Activated CD8-positive, alpha-beta memory T cell treated with anti-CD3 and anti-CD28 coated beads, Interleukin-2, amount 50 U/mL, for 1 hour (primary cell): Measurements from ENCODE around the gene PAQR3.

ENCODE experiments used
- DNase-seq: peaks from one replicate; pipeline ENCODE4 v3.0.0-alpha.2; 2020; ENCODE audit errors: extremely low read depth

The PAQR3 gene

DNA sequence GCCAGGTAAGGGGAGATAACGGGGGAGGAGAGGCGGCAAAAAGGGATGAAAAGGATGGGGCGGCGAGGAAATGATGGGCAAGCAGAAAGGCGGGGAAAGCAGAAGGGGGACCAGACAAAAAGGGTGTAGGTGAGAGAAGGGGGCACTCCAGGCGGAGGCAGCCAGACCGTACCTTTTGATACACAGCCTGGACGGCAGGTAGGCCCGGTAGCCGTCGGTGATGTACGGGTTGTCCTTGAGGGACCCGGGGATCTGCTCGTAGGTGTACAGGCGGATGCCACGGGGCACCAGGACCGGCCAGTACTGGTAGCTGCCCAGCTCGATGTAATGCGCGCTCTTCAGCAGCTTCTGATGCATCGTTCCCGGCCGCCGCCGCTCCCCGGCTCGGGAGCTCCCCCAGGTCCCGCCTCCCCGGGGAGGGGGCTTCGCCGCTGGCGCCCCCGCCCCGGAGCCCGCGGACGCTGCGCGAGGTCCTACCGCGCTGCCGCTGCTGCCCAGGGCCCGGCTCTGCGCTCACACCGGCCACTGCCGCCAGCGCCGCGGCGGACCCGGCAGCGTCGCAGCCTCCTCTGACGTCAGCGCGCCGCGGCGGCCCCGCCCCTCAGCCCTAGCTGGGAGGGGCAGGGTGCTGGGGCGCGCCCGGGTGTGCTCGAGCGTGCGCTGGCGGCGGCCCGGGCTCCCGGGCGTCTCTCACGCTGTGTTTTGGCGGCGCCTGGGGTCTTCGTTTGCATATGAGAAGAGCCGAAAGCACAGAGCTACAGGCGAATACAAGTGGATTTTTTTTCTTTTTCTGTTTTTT, at the start of gene PAQR3:
Gene PAQR3, minus strand, starts transcription at position 571 of the 799 bp plus-strand sequence. Its CDS starts 214 bp downstream, at position 357.
- peak; percentile 33 for DNase-seq

DNA sequence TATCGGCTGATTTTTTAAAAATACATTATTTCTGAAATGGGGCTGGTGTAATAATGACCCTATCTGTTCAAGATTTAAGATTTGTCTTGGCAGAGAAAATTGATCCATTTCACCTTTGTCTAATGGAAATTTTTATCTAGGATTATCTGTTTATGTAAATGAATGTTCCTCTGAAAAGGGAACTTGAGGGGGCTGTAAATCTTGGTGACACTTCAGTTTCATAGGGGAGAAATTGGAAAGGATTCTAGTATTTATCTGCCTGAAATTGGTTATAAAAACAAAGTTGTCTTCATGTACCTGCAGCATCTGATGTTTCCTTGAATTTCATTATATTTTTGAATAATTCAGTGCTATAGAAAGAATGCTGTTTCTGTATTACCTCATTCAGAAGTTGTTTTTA, 48.4 kb upstream of the PAQR3 start:
- DNase-seq = no peak

DNA sequence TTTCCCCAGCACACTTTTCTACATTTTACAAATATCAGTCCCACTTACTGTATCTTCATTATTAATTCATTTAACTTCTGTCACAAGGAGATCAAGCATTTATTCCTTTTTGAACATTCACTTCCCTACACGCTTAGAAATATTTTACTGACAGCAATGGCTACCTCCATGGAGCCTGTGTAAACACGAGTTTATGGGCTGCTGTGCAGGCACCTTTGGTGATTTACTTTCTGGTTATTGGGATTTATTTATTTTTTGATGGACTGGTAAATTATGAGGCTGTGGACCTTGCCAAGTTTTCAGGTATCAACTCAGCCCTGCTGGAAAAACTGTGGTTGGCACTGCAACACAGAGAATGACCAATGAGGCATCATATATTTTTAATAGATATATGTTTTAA, 45.4 kb upstream of the PAQR3 start:
- DNase-seq = no peak

- no peak for DNase-seq
Observed at GRCh38 chr4:78975865-78976264, 36.6 kb upstream of the PAQR3 start.

GRCh38 chr4:78971776-78972175, 32.5 kb upstream of the PAQR3 start:
- DNase-seq = no peak

- DNase-seq = no peak
Observed at GRCh38 chr4:78971326-78971725, 32.1 kb upstream of the PAQR3 start.

- DNase-seq = no peak
Observed at GRCh38 chr4:78962597-78963115, 23.4 kb upstream of the PAQR3 start.

- DNase-seq = no peak
Observed at GRCh38 chr4:78960926-78961325, 21.7 kb upstream of the PAQR3 start.

DNA sequence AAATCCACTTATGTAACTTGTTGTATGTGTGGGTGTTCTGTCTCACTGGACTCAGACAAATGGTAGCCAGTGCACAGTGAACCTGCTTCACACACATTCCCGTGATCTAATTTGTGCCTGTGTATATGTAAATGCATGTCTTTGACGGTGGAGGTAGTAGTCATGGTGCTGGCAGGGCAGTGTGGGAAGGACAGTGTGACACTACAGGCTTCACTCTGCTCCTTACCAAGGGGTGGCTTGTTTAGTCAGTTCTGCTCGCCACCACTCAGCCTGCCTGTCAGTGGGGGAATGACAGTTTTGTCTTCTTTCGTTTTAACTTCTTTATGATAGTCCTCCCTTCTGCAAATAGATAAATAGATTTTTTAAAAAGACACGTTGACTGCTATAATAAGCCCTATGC, 17.7 kb upstream of the PAQR3 start:
- no peak for DNase-seq

DNA sequence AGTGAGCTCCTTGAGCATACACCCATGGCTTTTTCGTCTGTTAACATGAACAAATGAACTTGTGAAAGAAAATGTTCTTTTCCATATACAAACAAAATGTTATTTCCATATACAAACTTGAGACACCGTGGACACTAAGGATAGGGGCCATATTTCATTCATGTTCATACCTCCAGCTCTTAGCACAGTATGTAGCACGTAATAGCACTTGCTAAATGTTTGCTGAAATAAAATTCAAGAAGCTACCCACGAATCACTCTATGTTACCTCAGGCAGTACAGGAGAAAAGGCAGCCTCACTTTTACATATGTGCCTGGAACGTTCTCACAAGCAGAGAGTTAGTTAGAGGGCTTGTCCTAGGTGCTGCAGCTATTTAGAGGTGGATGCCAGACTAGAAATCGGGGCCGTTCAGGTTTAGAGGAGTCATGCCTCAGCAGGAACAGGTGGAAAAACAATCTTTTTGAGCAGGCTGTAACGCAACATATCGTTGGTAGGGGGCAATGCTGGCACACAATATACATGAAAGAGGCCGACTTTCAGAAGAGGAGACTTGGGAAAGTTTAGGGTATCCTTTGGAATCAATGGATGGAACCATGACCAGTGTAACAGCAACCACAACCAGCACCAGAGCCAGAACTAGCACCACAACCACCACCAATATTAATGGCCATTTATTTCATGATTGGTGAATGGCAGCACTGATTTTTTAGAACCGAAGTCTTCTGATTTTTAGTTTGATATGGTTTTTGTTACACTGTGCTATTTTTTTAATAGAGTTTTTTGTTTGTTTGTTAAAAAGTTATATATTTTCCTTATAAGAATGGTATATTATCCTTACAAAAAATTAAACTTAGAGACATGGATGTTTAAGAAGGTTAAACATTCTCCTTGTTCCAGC, 14.8 kb upstream of the PAQR3 start:
- DNase-seq = no peak

DNA sequence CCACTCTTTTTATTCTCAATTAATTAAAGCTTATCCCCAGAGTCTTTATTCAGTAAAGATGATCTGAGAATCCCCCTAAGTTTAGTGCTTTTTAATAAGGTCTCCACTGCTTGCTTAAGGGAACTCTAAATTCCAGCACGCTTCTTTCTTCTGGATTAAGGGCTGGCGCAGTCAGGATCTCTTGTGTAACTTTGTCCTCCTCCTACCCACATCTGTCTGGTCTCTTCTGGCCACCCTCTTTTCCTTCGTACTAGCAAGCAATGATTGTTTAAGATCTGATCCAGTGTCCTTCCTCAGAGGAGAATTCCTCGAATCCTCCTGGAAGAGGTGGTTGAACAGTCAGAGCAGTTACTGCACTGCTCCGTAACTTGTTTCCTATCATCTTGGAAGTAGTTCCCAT, 14.0 kb upstream of the PAQR3 start:
- DNase-seq = no peak

GRCh38 chr4:78951862-78952472, 12.7 kb upstream of the PAQR3 start:
- DNase-seq = no peak

DNA sequence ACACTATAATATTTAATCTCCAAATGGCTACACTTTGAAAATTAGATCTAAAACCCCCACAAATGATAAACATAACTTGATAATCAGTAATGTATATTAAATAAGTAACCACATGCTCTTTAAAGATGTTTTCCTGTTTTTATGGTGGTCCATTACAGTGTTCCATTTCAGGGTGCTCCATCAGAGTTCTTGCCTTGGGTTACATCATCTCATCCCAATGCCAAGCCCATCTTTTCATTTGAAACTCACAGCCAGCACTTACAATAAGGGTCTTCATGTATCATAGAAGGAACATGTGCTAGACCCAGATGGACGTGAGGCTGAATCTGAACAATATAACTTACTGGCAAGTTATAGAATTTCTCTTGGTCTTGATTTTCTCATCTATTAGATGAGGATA, 10.5 kb upstream of the PAQR3 start:
- no peak for DNase-seq

DNA sequence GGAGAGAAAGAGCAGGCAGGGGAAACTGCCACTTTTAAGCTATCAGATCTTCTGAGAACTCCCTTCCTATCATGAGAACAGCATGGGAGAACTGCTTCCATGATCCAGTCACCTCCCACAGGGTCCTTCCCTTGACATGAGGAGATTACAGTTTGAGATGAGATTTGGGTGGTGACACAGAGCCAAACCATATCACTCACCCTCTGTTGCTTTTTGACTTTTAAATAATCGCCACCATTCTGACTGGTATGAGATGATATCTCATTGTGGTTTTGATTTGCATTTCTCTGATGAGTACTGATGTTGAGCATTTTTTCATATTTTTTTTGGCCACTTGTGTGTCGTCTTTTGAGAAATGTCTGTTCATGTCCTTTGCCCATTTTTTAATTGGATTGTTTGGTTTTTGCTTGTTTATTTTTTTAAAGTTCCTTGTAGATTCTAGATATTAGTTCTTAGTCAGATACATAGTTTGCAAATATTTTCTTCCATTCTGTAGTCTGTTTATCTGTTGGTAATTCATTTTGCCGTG, 6.5 kb upstream of the PAQR3 start:
- DNase-seq = no peak

GRCh38 chr4:78944381-78944780, 5.1 kb upstream of the PAQR3 start:
- DNase-seq = no peak

- no peak for DNase-seq
Observed at GRCh38 chr4:78940752-78941151, 1.5 kb upstream of the PAQR3 start.

- no peak for DNase-seq
Observed at GRCh38 chr4:78939667-78940008, 400 bp upstream of the PAQR3 start.

- DNase-seq = no peak
Observed at GRCh38 chr4:78938474-78938867, 767 bp downstream of the PAQR3 start.

DNA sequence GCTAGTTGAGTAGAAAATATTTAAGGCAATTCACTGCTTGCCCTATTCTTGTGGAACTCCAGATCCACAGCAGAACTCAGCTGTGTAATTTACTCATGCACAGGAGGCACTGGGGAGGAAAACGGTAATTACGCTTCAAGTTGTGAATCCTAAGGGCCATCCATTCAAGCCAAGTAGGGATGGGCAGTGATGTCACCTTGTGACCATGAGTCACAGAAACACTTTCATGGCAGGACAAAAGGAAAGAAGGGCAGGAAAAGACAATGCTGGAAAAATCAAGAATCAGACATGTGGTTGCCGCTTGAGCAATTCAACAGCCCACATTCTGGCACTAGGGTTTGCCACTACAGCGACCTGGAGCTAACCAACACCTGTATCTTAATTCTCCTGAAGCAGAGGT, 1.4 kb downstream of the PAQR3 start:
- DNase-seq = no peak

GRCh38 chr4:78936989-78937388, 2.2 kb downstream of the PAQR3 start:
- no peak for DNase-seq

- DNase-seq = no peak
Observed at GRCh38 chr4:78930016-78930629, 9.1 kb downstream of the PAQR3 start.

- DNase-seq = no peak
Observed at GRCh38 chr4:78928835-78929234, 10.4 kb downstream of the PAQR3 start.
